A673 (cell line): ENCODE data around the gene MILR1.

Experiments used
- EZH2 ChIP-seq: fragments of 200-600 bp; sonication (generic); IDR thresholded peaks from 2 replicates; pipeline ENCODE4 v1.6.1; 2017; ENCODE audit warnings: borderline replicate concordance, low read depth, mild to moderate bottlenecking, mixed read lengths, antibody characterized with exemption, low read length; ENCODE audit not compliant: poor library complexity, severe bottlenecking
- TF ChIP-seq, protein P1 (sequence below): fragments of 300-800, 200-600 bp; sonication (generic); conservative IDR thresholded peaks from 2 replicates; pipeline ENCODE4 v1.5.1; 2017; ENCODE audit warnings: low read depth, mild to moderate bottlenecking, antibody characterized with exemption, low read length, moderate library complexity, mixed read lengths

DNA sequence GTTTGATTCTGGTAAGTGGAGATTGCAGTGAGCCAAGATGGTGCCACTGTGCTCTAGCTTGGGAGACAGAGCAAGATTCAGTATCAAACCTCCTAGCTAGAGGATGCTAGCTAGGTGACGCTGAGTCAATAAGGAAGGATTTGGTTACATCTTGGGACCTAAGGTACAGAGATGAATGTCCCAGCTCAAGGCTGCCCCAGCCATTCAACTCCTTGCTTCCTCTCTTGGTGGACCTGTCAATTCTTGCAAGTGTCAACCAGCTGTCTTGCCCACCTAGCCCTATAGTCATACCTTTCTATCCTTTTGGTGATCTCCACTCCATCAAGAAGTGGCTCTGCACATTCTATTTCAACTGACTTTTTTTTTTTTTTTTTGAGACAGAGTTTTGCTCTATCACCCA, 1.4 kb upstream of the MILR1 start:
- TF ChIP-seq, protein P1, sequence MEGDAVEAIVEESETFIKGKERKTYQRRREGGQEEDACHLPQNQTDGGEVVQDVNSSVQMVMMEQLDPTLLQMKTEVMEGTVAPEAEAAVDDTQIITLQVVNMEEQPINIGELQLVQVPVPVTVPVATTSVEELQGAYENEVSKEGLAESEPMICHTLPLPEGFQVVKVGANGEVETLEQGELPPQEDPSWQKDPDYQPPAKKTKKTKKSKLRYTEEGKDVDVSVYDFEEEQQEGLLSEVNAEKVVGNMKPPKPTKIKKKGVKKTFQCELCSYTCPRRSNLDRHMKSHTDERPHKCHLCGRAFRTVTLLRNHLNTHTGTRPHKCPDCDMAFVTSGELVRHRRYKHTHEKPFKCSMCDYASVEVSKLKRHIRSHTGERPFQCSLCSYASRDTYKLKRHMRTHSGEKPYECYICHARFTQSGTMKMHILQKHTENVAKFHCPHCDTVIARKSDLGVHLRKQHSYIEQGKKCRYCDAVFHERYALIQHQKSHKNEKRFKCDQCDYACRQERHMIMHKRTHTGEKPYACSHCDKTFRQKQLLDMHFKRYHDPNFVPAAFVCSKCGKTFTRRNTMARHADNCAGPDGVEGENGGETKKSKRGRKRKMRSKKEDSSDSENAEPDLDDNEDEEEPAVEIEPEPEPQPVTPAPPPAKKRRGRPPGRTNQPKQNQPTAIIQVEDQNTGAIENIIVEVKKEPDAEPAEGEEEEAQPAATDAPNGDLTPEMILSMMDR = no peak
- no peak for TF ChIP-seq EZH2
